Measurements from ENCODE around the gene TMEM42. TPM values are rescaled to one million over a fixed set of nuclear protein-coding genes. Genes with fewer than 3 reads are reported as not detected.

The TMEM42 gene
- total and polyA plus RNA-seq, 2 of the 13 experiments (the other 11 are each of a cell fraction or from before 2014, with no cell fraction given): 5.5 to 24.5 TPM

DNA sequence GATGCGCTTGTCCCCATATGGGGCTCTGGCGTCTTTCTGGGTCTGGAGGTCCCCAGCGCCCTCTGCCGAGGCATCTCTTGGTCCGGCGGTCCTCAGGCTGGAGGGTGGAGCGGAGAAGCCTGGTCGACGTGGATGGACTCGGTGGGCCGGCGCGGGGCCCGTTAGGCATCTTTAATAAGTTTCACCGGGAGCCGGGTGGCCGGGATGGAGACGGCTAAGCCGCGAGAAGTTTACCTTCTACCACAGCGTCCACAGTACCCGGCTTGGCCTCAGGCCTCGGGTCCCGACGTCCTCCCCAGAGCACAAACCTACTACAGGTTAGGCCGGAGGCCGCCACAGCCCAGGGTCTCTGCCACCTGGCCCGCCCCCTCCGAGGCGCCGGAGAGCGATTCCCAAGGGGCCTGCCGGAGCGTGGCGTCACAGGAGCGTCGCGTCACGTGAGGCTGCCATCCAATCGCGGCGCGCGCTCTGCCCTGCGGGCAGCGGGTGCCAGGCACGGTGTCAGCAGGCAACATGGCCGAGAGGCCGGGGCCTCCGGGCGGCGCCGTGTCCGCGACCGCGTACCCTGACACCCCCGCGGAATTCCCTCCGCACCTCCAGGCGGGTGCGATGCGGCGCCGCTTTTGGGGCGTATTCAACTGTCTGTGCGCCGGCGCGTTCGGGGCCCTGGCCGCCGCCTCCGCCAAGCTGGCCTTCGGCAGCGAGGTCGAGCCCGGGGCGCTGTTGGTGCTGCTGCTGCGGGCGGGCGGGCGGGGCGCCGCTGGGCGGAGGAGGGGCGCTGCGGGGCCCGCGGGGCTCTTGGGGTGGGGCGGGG is at the start of gene TMEM42 (continued):
- no peak for TF ChIP-seq NFE2 (CRISPR knock-in tag; IDR thresholded peaks at IDR 0.05)
- TF ChIP-seq CCDC6 (CRISPR knock-in tag; IDR thresholded peaks at IDR 0.05): peak; percentile 71; the same call in 1 of the 2 replicates
- no peak; the same call in 1 of the 2 replicates for TF ChIP-seq ZNF619 (CRISPR knock-in tag; IDR thresholded peaks at IDR 0.05)
- peak; percentile 89 for TF ChIP-seq NFYB (CRISPR knock-in tag; IDR thresholded peaks at IDR 0.05)
- peak; percentile 73; the same call in 1 of the 2 replicates for TF ChIP-seq ZNF776 (CRISPR knock-in tag; IDR thresholded peaks at IDR 0.05)
- TF ChIP-seq GATAD1 (CRISPR knock-in tag; IDR thresholded peaks at IDR 0.05): peak; percentile 77
- peak; percentile 52; the same call in 1 of the 2 replicates for TF ChIP-seq PATZ1 (CRISPR knock-in tag; IDR thresholded peaks at IDR 0.05)
- TF ChIP-seq, protein P1, sequence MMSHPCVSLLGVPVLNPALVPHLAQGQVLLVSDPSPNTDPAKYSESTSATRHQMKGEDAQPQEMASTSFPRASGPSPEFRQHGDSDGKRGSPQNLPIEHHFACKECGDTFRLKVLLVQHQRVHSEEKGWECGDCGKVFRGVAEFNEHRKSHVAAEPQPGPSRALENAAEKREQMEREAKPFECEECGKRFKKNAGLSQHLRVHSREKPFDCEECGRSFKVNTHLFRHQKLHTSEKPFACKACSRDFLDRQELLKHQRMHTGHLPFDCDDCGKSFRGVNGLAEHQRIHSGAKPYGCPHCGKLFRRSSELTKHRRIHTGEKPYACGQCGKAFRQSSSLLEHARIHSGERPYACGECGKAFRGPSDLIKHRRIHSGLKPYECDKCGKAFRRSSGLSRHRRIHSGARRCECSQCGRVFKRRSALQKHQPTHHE (CRISPR knock-in tag; IDR thresholded peaks at IDR 0.05; ENCODE audit: borderline replicate concordance): no peak; the same call in 1 of the 2 replicates
- TF ChIP-seq ZNF770 (CRISPR knock-in tag; IDR thresholded peaks at IDR 0.05): peak; percentile 52
- peak; percentile 31 for TF ChIP-seq PTBP1 (IDR thresholded peaks at IDR 0.05; ENCODE audit: low read depth, low read length, poor library complexity, severe bottlenecking)
- TF ChIP-seq TFAP4 (IDR thresholded peaks at IDR 0.05; ENCODE audit: borderline replicate concordance, low read depth): no peak; the same call in 1 of the 2 replicates
- TF ChIP-seq SOX5 (CRISPR knock-in tag; IDR thresholded peaks at IDR 0.05; ENCODE audit: borderline replicate concordance): peak; percentile 23; the same call in 1 of the 2 replicates
- no peak for TF ChIP-seq ZNF253 (CRISPR knock-in tag; IDR thresholded peaks at IDR 0.05; ENCODE audit: borderline replicate concordance)
- no peak for TF ChIP-seq ZNF841 (CRISPR knock-in tag; IDR thresholded peaks at IDR 0.05; ENCODE audit: borderline replicate concordance)
- TF ChIP-seq ZNF460 (CRISPR knock-in tag; IDR thresholded peaks at IDR 0.05; ENCODE audit: borderline replicate concordance): no peak
- TF ChIP-seq POLR2G (IDR thresholded peaks at IDR 0.05; ENCODE audit: low read depth, low read length): peak; percentile 94
- TF ChIP-seq SNAPC4 (CRISPR knock-in tag; IDR thresholded peaks at IDR 0.05): no peak
